MM.1S (cell line): Measurements from ENCODE around the gene SFI1.

ENCODE experiments used
- DNase-seq: peaks from one replicate; pipeline ENCODE4 v3.0.0-alpha.2; 2015
- H2AFZ ChIP-seq: fragments of 300-600 bp; sonication (generic); 2 replicates; pipeline ENCODE4 v1.6.0; 2016; ENCODE audit warnings: antibody characterized with exemption, low read length
- H3F3A ChIP-seq: fragments of 300-600 bp; sonication (generic); 2 replicates; pipeline ENCODE4 v1.6.1; 2016; ENCODE audit warnings: mild to moderate bottlenecking, antibody characterized with exemption, low read length, moderate library complexity, mixed read lengths; ENCODE audit not compliant: insufficient read depth
- H3K27ac ChIP-seq: fragments of 300-600 bp; sonication (generic); 2 replicates; pipeline ENCODE4 v1.5.1; 2016; ENCODE audit warnings: mild to moderate bottlenecking, low read length
- H3K27me3 ChIP-seq: fragments of 300-600 bp; sonication (generic); replicated peaks from 2 replicates; pipeline ENCODE4 v1.6.0; 2016; ENCODE audit warnings: low read length; ENCODE audit not compliant: insufficient read depth
- H3K36me3 ChIP-seq: fragments of 300-600 bp; sonication (generic); replicated peaks from 2 replicates; pipeline ENCODE4 v1.6.1; 2016; ENCODE audit warnings: mild to moderate bottlenecking, low read length, mixed read lengths; ENCODE audit not compliant: insufficient read depth
- H3K4me1 ChIP-seq: fragments of 300-600 bp; sonication (generic); 2 replicates; pipeline ENCODE4 v1.6.1; 2016; ENCODE audit warnings: low read length, mixed read lengths
- H3K4me2 ChIP-seq: fragments of 300-600 bp; sonication (generic); 2 replicates; pipeline ENCODE4 v1.6.0; 2016; ENCODE audit warnings: low read depth, low read length
- H3K4me3 ChIP-seq: fragments of 300-600 bp; sonication (generic); 2 replicates; pipeline ENCODE4 v1.5.1; 2016; ENCODE audit warnings: low read length, mixed read lengths
- H3K79me2 ChIP-seq: fragments of 300-600 bp; sonication (generic); 2 replicates; pipeline ENCODE4 v1.6.1; 2016; ENCODE audit warnings: mixed run types, low read length, mixed read lengths
- H3K9ac ChIP-seq: fragments of 300-600 bp; sonication (generic); 2 replicates; pipeline ENCODE4 v1.6.1; 2016; ENCODE audit warnings: low read length, mixed read lengths
- H3K9me2 ChIP-seq: fragments of 300-600 bp; sonication (generic); replicated peaks from 2 replicates; pipeline ENCODE4 v1.6.1; 2016; ENCODE audit warnings: mild to moderate bottlenecking, low read length, mixed read lengths; ENCODE audit not compliant: insufficient read depth
- H3K9me3 ChIP-seq: fragments of 300-600 bp; sonication (generic); replicated peaks from 2 replicates; pipeline ENCODE4 v1.6.1; 2016; ENCODE audit warnings: mild to moderate bottlenecking, low read length, mixed read lengths; ENCODE audit not compliant: insufficient read depth
- H4K20me1 ChIP-seq: fragments of 300-600 bp; sonication (generic); 2 replicates; pipeline ENCODE4 v1.6.1; 2016; ENCODE audit warnings: mild to moderate bottlenecking, low read length, moderate library complexity, mixed read lengths; ENCODE audit not compliant: insufficient read depth
- EZH2 ChIP-seq: fragments of 300-600 bp; sonication (generic); optimal IDR thresholded peaks from 2 replicates; pipeline ENCODE3; 2017; ENCODE audit warnings: low read depth, mild to moderate bottlenecking, antibody characterized with exemption, low read length, mixed read lengths
- EZH2phosphoT487 ChIP-seq: fragments of 300-600 bp; sonication (generic); IDR thresholded peaks from 2 replicates; pipeline ENCODE4 v1.6.1; 2018; ENCODE audit warnings: antibody characterized with exemption, low read length
- TF ChIP-seq, protein P1 (sequence below): fragments of 300-600 bp; sonication (generic); IDR thresholded peaks from 2 replicates; pipeline ENCODE4 v1.5.1; 2016; ENCODE audit warnings: antibody characterized with exemption, low read length, mixed read lengths

SFI1 gene

DNA sequence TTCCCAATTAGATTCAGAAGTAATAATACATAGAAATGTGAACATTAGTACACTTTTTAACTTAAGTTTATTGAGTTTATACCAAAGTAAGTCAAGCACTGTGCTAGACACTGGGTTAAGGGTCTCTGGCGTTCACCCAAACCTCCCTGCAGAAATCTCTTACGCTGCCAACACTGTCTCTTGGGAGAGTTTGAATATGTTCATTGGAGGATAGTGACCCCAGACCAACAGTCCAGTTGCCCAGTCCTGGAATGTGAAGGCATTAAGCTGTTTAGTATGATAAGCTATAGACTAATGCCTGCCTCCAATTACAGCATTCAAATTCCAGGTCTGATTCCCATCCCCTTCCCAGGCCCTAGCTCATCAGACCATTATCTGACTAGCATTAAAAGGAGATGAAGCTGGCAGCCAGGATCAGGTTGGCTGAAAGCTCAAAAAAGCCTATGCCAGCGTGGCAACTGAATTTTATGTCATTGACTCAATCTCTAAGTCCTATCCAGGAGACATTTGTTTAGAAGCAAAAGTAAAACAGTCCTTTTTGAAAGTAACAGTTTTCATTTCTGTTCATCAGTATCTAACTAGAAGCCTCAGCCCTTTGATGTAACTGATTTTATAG lies 77.8 kb downstream of the SFI1 start:
- H3K4me3 ChIP-seq, result no peak overlapping the region

DNA sequence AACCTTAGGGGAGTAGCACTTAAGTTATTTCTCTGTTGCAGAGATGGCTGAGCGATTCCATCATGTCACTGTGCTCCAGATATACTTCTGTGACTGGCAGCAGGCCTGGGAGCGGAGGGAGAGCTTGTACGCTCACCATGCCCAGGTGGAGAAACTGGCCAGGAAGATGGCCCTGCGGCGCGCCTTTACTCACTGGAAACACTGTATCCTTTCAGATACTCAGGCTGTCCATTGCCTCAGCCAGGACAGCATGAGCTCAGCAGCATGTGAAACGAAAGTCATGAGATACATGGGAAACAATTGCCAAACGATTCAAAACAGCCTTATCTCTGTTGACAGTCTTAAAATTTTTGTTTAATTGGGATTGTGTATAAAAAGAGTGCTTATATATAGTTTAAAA lies 78.9 kb downstream of the SFI1 start:
- Histone ChIP-seq H3K9ac (no peak overlapping the region), H3K27me3 (no peaks in the 10 kb centered on the region), H3K79me2 (no peaks in the 10 kb centered on the region), H3K4me2 (no peak overlapping the region), H3F3A (no peaks in the 10 kb centered on the region), H3K36me3 (no peaks in the 10 kb centered on the region; the same call in 1 of the 2 replicates), H3K27ac (no peak overlapping the region), H2AFZ (no peak overlapping the region), H3K9me2 (no peaks in the 10 kb centered on the region), H3K4me3 (no peak overlapping the region), H3K9me3 (no peaks in the 10 kb centered on the region), H4K20me1 (no peaks in the 10 kb centered on the region), H3K4me1 (no peaks in the 10 kb centered on the region)
- TF ChIP-seq EZH2phosphoT487 (no peak), EZH2 (no peak)
- TF ChIP-seq, protein P1, sequence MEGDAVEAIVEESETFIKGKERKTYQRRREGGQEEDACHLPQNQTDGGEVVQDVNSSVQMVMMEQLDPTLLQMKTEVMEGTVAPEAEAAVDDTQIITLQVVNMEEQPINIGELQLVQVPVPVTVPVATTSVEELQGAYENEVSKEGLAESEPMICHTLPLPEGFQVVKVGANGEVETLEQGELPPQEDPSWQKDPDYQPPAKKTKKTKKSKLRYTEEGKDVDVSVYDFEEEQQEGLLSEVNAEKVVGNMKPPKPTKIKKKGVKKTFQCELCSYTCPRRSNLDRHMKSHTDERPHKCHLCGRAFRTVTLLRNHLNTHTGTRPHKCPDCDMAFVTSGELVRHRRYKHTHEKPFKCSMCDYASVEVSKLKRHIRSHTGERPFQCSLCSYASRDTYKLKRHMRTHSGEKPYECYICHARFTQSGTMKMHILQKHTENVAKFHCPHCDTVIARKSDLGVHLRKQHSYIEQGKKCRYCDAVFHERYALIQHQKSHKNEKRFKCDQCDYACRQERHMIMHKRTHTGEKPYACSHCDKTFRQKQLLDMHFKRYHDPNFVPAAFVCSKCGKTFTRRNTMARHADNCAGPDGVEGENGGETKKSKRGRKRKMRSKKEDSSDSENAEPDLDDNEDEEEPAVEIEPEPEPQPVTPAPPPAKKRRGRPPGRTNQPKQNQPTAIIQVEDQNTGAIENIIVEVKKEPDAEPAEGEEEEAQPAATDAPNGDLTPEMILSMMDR, result no peak
- no peak for DNase-seq

More for the DNA sequence above, 77.8 kb downstream of the SFI1 start:
- Histone ChIP-seq H2AFZ (no peak overlapping the region), H3K36me3 (no peaks in the 10 kb centered on the region; the same call in 1 of the 2 replicates), H3K4me1 (no peaks in the 10 kb centered on the region), H3K9me2 (no peaks in the 10 kb centered on the region), H3K79me2 (no peaks in the 10 kb centered on the region), H3K9me3 (no peaks in the 10 kb centered on the region), H3K4me2 (no peak overlapping the region), H4K20me1 (no peaks in the 10 kb centered on the region), H3K27ac (no peak overlapping the region), H3K9ac (no peak overlapping the region), H3F3A (no peaks in the 10 kb centered on the region), H3K27me3 (no peaks in the 10 kb centered on the region)
- DNase-seq, result no peak
- no peak for TF ChIP-seq EZH2phosphoT487
- no peak for TF ChIP-seq EZH2
- TF ChIP-seq, protein P1, result no peak

DNA sequence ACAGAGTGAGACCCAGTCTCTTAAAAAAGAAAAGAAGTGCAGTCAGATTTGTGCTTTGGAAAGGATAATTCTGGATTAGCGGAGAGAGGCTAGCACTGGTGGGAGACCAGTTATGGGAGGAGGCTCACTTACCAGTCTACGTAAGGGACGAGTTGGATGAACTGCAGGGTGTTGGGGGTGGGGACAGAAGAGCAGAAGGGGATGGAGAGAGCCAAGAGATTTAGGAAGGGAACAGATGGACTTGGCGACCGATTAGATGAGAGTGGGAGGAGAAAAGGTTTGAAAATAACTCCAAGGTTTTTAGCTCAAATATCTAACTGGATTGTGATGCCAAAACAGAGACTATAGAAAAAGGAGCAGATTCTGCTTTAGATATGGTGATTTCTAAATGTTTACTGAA lies 81.4 kb downstream of the SFI1 start:
- Histone ChIP-seq H3K36me3 (no peaks in the 10 kb centered on the region; the same call in 1 of the 2 replicates), H3K9ac (no peak overlapping the region)
- TF ChIP-seq, protein P1, result no peak
- TF ChIP-seq EZH2 (no peak), EZH2phosphoT487 (no peak)

More for the DNA sequence above, 81.4 kb downstream of the SFI1 start:
- no peak overlapping the region for H3K27ac ChIP-seq
- H3F3A ChIP-seq, result peaks cover 3% of the 10 kb centered on the region; the same call in 1 of the 2 replicates
- no peaks in the 10 kb centered on the region for H4K20me1 ChIP-seq
- no peak overlapping the region for H3K4me2 ChIP-seq
- H3K4me1 ChIP-seq, result peaks cover 4% of the 10 kb centered on the region
- H3K9me3 ChIP-seq, result no peaks in the 10 kb centered on the region
- no peak overlapping the region for H2AFZ ChIP-seq
- no peak for DNase-seq
- H3K79me2 ChIP-seq, result no peaks in the 10 kb centered on the region
- H3K9me2 ChIP-seq, result no peaks in the 10 kb centered on the region
- no peaks in the 10 kb centered on the region for H3K27me3 ChIP-seq
- no peak overlapping the region for H3K4me3 ChIP-seq
